HAP-1 (cell line): ENCODE results near the gene SLC26A8.

ENCODE experiments used
- DNase-seq, 2 experiments: peaks; one replicate each; pipeline ENCODE4 v3.0.0-alpha.2; 2016 to 2020; ENCODE audit warnings: low spot score in 2 of 2
- H3K27me3 ChIP-seq: fragments of 250-450 bp; sonication (Bioruptor Pico); 2 replicates; pipeline ENCODE4 v1.5.1; 2020; ENCODE audit warnings: low read depth, mild to moderate bottlenecking, moderate library complexity
- H3K36me3 ChIP-seq: fragments of 250-450 bp; sonication (Bioruptor Pico); replicated peaks from 2 replicates; pipeline ENCODE4 v1.5.1; 2020; ENCODE audit warnings: mild to moderate bottlenecking
- H3K4me1 ChIP-seq: fragments of 250-450 bp; sonication (Bioruptor Pico); 2 replicates; pipeline ENCODE4 v1.5.1; 2020; ENCODE audit warnings: mild to moderate bottlenecking
- H3K4me3 ChIP-seq: fragments of 250-450 bp; sonication (Bioruptor Pico); 2 replicates; pipeline ENCODE4 v1.5.1; 2020; ENCODE audit warnings: mild to moderate bottlenecking, moderate library complexity
- H3K9me3 ChIP-seq: fragments of 250-450 bp; sonication (Bioruptor Pico); 2 replicates; pipeline ENCODE4 v1.5.1; 2020; ENCODE audit warnings: mild to moderate bottlenecking, moderate library complexity
- in situ Hi-C: fragments of 300-500 bp; cut with MboI; formaldehyde crosslinking; loops from 3 replicates; pipeline ENCODE4 v1.14.3; 2020; ENCODE audit warnings: low sequenced_read_pairs, inconsistent platforms, mixed read lengths

SLC26A8 gene

DNA sequence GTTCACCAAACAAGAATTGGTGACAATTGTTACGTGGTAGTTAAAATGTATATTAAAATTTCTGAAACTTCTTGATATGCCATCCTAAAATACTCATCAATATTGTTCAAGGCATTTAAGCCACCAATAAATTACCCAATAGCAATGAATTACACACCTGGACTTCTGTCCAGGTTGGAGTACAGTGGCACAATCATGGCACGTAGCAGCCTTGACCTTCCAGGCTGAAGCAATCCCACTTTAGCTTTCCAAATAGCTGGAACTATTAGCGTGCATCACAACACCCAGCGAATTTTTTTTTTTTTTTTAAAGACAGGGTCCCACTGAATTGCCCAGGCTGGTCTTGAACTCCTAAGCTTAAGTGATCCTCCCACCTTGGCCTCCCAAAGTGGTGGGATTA lies 120.8 kb downstream of the SLC26A8 start:
- DNase-seq: no peak
- Histone ChIP-seq H3K4me3 (no peak overlapping the region), H3K27me3 (no peaks in the 10 kb centered on the region), H3K9me3 (peaks cover 3% of the 10 kb centered on the region), H3K4me1 (peaks cover 5% of the 10 kb centered on the region), H3K36me3 (peaks cover 55% of the 10 kb centered on the region)
- in situ Hi-C loops: no loop called here

GRCh38 chr6:35900448-35900847 lies 124.0 kb downstream of the SLC26A8 start:
- in situ Hi-C loops: no loop called here
- peaks cover 12% of the 10 kb centered on the region for H3K4me1 ChIP-seq
- no peak for DNase-seq
- H3K9me3 ChIP-seq: no peaks in the 10 kb centered on the region
- no peaks in the 10 kb centered on the region for H3K27me3 ChIP-seq
- no peak overlapping the region for H3K4me3 ChIP-seq
- peaks cover 53% of the 10 kb centered on the region for H3K36me3 ChIP-seq

DNA sequence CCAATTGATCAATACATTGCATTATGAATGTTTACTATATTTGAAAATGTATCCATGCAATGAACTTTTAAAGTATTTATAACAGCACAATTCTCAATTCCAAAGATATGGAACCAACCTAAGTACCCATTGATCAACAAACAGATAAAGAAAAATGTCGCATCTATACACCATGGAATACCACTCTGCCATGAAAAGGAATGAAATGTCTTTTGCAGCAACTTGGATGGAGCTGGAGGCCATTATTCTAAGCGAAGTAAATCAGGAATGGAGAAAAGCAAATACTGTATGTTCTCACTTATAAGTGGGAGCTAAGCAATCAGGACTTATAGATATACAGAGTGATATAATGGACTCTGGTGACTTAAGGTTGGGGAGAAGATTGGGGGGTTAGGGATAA lies 126.4 kb downstream of the SLC26A8 start:
- Histone ChIP-seq H3K36me3 (peaks cover 35% of the 10 kb centered on the region), H3K9me3 (no peaks in the 10 kb centered on the region), H3K4me1 (peaks cover 18% of the 10 kb centered on the region), H3K4me3 (no peak overlapping the region), H3K27me3 (no peaks in the 10 kb centered on the region)
- in situ Hi-C loops: no loop called here
- no peak for DNase-seq

- Histone ChIP-seq H3K4me3 (no peak overlapping the region), H3K36me3 (peaks cover 33% of the 10 kb centered on the region), H3K4me1 (peaks cover 18% of the 10 kb centered on the region), H3K9me3 (no peaks in the 10 kb centered on the region), H3K27me3 (no peaks in the 10 kb centered on the region)
- in situ Hi-C loops: no loop called here
- no peak for DNase-seq
These were observed 127.0 kb downstream of the SLC26A8 start for GRCh38 chr6:35897486-35897885.

DNA sequence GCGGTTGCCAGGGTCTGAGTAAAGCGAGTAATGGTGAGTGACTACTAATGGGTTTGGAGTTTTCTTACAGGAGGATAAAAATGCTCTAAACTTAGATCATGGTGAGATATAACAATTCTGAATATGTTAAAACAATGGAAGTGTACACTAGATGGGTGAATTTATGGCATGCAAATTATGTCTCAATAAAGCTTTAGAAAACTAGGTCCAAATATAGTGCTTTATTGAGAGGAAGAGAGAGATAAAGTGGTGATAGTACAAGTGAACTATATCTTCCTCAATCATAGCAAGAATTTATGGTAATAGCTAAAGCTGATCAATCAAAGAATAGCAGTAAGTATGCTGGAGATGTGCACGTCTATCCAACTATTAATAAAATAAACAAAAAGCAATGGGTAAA lies 127.4 kb downstream of the SLC26A8 start:
- H3K9me3 ChIP-seq: no peaks in the 10 kb centered on the region
- no peak overlapping the region for H3K4me3 ChIP-seq
- peaks cover 33% of the 10 kb centered on the region for H3K36me3 ChIP-seq
- no peak for DNase-seq
- no peaks in the 10 kb centered on the region for H3K27me3 ChIP-seq
- in situ Hi-C loops: no loop called here
- H3K4me1 ChIP-seq: peaks cover 18% of the 10 kb centered on the region

DNA sequence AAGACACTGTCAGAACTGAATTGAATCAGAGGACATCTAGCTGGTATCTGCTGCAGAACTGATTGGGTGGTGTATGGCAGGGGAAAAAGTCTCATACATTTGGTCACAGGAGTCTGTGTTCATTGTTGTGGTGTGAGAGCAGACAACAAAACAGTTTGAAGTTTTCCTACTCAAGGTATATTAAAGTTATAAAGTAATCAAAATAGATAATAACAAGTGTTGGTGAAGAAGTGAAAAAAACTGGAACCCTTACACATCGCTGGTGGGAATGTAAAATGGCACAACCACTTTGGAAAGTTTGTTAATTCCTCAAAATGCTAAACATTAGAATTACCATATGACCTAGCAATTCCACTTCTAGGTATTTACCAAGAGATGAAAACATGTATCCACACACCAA lies 128.2 kb downstream of the SLC26A8 start:
- Histone ChIP-seq H3K36me3 (peaks cover 29% of the 10 kb centered on the region), H3K4me3 (no peak overlapping the region), H3K9me3 (no peaks in the 10 kb centered on the region), H3K4me1 (peaks cover 13% of the 10 kb centered on the region), H3K27me3 (no peaks in the 10 kb centered on the region)
- in situ Hi-C loops: no loop called here
- no peak for DNase-seq

GRCh38 chr6:35895560-35895959 lies 128.9 kb downstream of the SLC26A8 start:
- Histone ChIP-seq H3K9me3 (no peaks in the 10 kb centered on the region), H3K4me3 (no peak overlapping the region), H3K27me3 (no peaks in the 10 kb centered on the region), H3K4me1 (peaks cover 13% of the 10 kb centered on the region), H3K36me3 (peaks cover 28% of the 10 kb centered on the region)
- in situ Hi-C loops: no loop called here
- no peak for DNase-seq

DNA sequence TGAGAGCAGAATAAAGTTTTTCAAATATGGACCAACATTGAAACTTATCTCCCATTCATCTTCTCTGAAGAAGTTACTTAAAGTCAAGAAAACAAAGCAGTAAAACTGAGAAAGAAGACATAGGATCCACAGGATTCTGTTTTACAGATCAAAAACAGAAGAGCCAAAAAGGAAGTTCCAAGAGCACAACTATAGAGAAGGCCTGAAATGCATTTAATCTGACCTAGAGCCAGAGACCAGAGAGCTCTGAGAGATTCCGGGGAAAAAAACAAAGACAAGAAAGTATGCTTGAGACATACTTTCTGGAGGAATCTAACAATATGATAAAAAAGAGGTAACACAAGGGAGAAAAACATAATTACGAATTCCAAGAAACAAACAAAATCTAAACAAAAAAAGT lies 129.7 kb downstream of the SLC26A8 start:
- H3K27me3 ChIP-seq: no peaks in the 10 kb centered on the region
- in situ Hi-C loops: no loop called here
- DNase-seq: no peak

More for the DNA sequence above, 129.7 kb downstream of the SLC26A8 start:
- peaks cover 34% of the 10 kb centered on the region for H3K36me3 ChIP-seq
- no peak overlapping the region for H3K4me3 ChIP-seq
- H3K4me1 ChIP-seq: peaks cover 13% of the 10 kb centered on the region
- H3K9me3 ChIP-seq: no peaks in the 10 kb centered on the region
